Measurements from ENCODE around the gene RHBDF1.

The RHBDF1 gene, protein sequence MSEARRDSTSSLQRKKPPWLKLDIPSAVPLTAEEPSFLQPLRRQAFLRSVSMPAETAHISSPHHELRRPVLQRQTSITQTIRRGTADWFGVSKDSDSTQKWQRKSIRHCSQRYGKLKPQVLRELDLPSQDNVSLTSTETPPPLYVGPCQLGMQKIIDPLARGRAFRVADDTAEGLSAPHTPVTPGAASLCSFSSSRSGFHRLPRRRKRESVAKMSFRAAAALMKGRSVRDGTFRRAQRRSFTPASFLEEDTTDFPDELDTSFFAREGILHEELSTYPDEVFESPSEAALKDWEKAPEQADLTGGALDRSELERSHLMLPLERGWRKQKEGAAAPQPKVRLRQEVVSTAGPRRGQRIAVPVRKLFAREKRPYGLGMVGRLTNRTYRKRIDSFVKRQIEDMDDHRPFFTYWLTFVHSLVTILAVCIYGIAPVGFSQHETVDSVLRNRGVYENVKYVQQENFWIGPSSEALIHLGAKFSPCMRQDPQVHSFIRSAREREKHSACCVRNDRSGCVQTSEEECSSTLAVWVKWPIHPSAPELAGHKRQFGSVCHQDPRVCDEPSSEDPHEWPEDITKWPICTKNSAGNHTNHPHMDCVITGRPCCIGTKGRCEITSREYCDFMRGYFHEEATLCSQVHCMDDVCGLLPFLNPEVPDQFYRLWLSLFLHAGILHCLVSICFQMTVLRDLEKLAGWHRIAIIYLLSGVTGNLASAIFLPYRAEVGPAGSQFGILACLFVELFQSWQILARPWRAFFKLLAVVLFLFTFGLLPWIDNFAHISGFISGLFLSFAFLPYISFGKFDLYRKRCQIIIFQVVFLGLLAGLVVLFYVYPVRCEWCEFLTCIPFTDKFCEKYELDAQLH

DNA sequence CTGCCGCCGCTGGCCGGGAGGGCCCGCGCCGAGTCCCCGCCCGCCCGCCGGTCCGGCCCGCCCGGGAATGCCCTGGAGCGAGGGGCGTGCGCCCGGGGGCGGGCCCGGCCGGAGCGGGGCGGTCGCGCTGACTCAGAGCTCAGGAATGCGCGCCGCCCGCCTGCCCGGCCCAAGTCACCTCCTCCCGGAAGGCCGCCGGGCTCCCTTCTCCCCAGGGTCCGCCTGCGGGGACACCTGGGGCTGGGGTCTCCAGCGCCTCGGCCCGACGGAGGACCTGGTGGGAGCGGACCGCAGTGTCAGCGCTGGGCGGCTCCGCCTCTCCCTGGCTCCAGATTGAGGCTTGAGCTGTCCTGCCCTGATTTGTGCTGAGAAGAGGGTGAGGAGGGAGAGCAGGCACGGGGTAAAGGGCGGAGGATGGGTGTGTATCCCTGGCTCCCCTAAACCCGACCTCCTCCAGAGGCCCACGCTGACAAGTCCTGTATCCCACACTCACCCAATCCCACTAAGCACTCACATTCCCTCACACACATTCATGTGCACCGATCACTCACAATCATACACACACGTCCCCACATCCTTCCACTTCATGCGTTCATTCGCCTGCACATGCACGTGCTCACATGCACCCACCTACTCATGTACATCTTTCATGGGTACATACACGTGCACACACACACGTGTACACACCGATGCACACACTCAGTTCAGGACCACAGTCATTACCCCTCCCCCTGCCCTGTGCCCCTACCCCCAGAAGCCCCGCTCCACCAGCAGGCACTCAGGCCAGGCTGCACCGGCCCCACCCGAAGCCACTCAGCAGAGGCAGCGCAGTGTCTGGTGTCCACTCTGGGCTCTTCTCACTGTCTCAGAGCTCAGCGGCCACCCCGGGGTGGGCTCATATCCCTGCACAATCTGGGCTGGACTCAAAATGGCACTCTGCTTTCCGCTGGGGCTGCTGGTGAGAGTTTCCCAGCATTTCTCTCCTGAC lies at the start of gene RHBDF1:
TSS of gene RHBDF1 (minus strand) at position 71 of the 988 bp plus-strand sequence. CDS start 7,616 bp downstream, outside the sequence.
- DNase-seq (ENCODE audit: low read depth), result no peak

DNA sequence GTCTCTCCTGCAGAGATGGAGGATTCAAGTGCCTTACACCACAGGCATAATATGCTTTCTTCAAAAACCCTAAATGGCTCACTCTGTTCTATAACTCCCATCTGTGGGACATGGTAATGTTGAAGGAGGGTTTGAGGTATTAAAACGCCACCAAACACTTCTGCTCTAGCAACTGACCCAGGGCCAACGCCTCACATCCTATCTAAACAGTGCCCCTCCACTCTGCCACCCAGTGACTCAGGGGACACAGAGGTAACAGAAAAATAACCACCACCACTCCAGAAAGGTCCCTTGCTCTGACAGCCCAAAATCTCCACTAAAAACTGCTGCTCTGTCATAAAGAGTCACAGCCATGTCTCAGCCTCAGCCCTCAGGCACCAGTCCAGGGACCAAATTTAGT lies 48.3 kb upstream of the RHBDF1 start:
- no peak for DNase-seq (ENCODE audit: low read depth)

DNA sequence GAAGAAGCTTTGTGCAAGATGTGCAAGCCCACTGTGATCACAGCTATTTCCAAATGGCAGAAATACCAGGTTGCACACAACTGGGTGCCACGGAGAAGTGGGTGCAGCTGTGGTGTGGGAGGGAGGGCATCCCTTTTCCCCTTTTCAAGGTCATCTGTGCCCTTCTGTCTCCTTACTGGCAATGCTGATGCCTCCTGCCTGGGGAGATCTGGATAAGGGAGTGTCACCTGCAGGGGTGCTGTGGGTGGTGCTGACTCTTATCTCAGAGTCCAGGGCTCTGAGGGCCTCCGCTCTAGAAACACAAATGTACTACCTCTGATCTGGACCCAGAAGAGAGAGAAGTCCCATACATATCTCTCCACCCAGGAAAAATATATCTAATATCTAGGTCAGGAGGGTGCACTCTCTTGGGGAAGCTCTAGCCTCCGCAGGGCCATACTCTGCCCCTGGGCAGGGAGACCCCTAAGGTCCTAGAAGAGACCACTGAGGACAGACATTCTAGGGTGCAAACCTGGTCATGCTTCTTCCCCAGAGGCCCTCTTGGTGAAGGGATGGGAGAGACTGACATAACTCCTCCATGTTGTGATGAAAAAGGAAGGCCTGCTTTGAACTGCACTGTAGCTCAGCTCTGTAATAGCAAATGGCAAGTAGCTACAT lies 47.5 kb upstream of the RHBDF1 start:
- no peak for DNase-seq (ENCODE audit: low read depth)

DNA sequence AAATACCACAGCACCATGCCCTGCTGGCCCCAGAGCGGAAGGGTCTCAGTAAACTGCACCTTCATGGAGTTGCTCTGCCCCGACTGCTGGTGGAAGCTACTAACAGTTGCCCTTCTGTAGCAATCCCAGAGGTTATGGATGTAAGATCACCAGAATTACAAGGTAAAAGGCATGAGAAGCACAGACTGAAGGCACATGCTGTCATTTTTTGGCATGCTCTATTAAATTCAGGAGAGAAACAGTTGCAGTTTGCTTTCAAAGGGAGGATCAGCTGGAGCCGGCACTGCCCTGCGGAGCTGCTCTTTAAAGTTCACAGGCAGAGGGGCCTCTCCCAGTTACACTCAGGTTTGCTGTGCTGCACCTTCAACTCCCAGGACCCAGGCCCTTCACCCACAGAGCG lies 46.9 kb upstream of the RHBDF1 start:
- DNase-seq (ENCODE audit: low read depth), result no peak

DNA sequence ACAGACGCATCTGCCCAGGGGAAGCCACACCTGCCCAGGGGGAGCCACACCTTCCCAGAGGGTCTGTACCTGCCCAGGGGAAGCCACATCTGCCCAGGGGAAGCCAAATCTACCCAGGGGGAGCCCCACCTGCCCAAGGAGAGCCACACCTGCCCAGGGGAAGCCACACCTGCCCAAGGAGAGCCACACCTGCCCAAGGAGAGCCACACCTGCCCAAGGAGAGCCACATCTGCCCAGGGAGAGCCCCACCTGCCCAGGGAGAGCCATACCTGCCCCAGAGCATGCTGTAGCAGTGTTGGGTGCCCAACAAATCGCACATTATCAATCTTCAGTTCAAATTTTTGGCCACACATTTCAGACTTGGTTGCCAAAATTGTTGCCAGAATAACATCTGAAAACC lies 46.4 kb upstream of the RHBDF1 start:
- DNase-seq (ENCODE audit: low read depth), result no peak

DNA sequence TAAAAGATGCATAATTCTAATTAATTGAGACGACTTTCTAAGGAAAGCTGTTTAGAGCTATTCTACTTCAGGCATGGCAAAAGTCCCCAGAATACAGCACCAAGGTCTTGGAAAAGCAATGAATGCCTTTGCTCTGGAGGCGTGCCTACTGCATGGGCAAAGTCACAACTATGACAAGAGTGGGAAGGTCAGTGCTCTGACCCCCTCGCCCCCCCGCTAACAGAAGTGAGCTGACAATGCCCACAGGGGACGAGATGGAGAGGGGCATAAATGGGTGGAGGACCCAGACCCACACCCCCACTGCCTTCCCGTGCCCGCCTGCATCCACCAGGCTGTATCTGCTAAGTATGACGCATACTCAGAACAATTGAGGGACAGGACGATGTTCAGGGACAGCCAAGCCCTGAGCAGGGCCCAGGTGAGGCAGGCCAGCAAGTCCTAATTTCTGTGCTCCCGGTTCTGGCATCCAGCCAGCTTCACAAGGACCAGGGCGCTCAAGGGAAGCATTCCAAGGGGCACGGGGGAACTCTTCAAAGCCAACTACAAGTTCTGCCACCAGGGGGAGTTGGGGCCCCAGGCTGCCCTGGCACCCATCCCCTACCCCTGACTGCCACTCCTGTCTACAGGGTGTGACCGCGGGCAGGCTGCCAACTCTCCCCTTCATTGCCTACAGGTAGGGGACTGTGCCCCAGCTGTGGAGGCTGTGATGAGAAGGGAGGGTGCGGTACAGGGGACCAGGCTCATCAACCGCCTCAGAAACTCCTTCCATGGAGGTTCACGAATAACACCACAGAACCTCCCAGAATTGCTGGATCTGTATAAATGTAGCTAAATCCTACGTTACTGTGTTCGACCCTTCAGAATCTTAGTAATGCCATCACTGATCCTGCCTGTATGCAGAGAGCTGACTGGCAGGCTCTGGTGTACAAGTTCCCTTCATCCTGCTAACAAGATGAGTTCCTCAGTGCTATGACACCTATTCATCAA lies 45.2 kb upstream of the RHBDF1 start:
- no peak for DNase-seq (ENCODE audit: low read depth)

DNA sequence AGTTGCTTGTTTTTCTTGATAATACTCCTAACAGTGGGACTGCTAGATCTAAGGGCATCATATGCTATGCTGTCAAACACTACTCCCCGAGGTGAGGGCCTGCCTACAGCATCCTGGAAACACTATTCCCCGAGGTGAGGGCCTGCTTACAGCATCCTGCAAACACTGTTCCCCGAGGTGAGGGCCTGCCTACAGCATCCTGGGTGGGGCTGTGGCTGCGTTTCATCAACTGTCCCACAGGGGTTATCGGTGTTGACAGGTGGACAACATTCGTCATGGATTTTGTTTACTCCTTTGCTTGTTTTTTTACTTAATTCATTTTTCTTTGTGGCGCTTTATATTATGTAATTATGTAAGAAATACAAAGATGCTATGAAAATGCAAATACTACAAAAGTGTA lies 43.6 kb upstream of the RHBDF1 start:
- DNase-seq (ENCODE audit: low read depth), result no peak

DNA sequence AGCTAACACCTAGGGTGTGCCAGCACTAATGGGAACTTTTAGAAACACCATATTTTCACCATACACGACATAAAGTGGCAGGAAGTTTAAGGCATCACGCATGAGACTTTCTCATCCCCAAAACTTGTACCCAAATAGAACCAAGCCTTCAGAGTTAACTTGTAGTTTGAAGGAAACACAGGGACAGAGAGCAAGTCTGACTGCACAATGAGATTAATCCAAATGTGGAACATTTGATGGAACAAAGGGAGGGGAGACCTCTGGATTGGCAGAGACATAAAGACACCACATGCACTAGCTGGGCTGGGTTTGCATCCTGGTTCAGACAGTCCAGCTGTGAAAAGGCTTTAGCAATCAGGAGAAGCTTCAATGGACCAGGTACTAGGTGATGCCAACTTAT lies 41.9 kb upstream of the RHBDF1 start:
- DNase-seq (ENCODE audit: low read depth), result no peak

DNA sequence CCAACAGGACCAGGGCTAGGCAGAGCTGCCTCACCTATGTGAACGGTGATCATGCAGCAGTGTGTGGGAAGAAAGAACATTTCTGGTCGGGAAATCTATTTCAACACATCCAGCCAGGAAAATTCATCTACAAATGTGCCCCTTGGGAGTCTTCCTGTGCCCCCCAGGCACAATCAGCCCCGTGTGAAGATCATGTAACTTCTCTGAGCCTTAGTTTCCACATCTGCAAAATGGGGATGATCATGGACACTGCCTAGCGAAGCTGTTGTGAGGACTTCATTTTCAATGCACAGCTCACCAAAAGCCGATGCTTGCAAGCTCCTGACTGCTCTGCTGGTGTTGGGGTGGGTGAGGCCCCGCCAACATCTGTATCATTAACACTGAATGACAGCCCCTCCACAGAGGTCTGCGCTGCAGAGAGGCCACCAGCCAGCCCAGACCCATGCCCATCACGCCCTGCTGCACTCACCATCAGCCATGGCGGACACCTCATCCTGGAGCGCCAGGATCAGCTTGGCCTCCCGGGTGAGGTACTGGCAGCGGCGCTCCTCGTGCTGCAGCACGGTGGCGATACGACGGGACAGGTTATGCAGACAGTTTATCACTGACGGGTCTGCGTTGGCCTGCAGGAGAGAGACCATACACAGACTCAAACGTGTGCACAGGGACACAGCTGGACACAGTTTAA lies 39.9 kb upstream of the RHBDF1 start:
- DNase-seq (ENCODE audit: low read depth), result no peak

DNA sequence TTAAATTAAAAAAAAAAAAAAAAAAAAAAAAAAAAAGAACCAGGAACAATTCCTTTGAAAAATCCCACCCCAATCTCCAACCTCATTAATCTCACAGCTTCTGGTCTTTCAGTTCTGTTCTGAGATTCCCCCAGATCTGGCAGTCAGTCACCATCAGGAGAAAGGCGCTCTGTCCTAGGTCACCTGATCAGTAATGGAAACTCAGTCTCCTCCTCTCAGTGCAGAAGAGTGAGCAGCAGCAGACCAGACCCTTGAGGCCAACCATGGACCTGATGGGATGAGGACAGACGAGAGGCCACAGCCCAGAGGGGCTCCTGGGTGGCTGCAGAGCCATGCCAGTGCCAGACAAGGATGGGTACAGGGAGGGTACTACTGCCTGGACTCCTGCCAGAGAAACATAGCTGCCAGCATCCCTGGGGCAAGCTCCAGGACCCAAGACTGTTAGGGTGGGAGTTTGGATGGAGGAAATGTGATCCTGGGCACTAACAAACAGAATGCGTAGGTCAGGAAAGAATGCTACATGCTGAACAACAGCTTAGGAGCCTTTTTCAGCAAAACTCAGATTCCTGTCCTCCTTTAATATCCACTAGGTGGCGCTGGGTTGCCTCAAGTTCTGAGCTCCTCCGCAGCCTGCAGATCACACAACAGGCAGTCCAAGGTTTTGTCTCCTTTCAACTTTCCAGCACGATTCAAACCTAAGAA lies 34.3 kb upstream of the RHBDF1 start:
- no peak for DNase-seq (ENCODE audit: low read depth)

DNA sequence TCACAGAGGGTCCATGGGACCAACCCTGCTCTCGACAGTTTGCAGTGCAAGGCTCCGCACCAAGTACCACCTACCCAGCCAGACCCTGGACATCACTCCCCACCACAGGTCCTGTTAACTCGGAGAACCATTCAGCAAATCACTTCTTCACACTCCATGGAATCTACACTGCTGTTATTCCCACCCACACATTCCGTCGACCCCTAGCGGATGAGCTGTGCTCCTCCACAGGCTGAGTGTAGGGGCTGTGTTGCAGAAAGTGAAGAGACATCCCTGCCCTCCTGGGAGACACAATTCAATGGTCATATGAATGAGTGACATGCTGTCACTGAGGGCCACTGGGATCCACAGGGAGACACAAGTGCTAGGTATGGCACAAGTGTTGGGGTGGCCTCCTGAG lies 33.1 kb upstream of the RHBDF1 start:
- no peak for DNase-seq (ENCODE audit: low read depth)

DNA sequence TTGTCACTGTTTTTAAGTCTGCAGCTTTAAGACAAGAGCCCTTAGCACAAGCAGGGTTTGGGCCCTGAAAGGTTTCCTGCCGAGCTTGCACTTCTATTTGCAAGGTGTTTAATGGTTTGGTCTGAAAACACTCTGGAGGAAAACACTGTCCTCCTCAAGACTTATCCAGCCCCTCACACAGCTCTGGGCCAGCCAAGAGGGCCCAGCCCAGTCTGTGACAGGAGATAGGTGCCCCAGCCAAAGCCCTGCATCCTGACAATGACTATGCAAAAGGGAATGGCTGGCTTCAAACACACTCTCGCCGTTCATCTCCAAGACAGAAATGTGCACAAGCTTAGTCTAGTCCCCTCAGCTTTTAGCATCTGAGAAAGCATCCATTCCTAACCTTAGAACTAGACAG lies 32.5 kb upstream of the RHBDF1 start:
- DNase-seq (ENCODE audit: low read depth), result no peak

DNA sequence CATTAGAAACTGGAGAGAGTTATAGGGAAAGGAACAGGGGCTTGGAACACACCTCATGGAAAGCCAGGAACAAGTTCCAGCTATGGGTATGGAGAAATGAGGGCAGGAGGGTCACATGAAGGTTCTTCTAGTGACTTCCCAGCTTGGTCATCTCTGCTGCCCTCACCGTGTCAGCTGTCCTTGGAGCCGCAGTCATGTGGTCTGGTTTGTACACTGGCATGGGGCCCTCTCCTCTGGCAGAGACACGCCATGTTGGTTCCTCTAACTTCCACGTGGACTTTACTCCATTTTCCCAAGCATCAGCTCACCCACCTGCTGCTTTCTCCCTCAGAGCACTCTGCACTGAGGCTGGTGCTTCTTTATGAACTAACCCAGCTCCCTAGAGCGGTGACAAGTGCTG lies 31.9 kb upstream of the RHBDF1 start:
- DNase-seq (ENCODE audit: low read depth), result no peak

DNA sequence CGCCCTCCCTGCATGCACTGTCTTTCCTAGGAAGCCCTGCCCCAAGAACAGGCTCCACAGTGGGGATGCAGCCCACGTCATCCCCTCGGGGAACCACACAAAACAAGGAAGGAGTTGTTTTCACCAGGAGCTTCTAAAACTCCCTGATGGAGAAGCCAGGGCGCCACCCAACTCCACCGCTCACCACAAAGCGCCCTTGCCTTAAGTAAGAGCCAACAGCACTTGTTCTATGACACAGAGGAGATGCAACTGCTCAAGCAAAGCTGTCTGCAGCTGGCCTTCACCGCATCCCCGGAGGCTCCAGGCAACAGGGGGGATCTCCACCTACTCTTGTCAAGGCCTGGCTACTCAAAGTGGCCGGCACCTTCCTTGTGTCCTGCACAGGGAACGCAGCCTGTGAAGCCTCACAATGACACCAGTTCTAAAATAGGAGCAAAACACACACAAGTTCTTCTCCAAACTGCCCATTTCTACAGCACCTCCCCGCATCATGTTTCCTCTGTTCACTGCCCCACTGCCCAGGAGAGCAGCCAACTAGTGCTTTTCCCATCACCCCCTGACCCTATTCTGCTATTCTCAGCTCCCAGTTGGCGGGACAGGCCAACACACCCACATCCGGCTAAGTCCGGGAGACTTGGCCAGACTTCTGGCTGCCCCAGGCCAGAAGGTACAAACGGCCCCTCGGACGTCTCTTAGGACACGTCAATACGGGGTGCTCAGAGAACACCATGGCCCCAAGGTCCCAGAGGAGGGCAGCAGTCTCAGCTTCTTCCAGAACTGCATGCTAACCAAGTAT lies 29.8 kb upstream of the RHBDF1 start:
- DNase-seq (ENCODE audit: low read depth), result no peak

DNA sequence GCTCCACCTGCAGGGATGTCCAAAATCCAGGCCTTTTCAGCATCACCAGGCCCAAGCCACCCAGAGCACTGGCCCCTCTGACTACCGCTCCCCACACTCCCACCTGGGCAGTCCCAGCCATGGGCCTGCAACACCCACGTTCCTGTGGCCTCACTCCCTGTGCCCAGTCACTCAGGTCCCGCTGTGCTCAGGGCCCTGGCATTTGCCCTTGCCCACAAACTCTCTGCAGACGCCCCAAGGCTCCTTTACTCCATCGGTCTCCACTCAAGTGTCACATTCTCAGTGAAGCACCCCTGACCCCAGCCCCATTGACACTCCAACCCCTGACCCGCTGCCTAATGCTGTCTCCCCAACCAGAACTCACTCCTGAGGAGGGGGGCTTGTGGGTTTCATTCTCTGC lies 29.2 kb upstream of the RHBDF1 start:
- no peak for DNase-seq (ENCODE audit: low read depth)

DNA sequence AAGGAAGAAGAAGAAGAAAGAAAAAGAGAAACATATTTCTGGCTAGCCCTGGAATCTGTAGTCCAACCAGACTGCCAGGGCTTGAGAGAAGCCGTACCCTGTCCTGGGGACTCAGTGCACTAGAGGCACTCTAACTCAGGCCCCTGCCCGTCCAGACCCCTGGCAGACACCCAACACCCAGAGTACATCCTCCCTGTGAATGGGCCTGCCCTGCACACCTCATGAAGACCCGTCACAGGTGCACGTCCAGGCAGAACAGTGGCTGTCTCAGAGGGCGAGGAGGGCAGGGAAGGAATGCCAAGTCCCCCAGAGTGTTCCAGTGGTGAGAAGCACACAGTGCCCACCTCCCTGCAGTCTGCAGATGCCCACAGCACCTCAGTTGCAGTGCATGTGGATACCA lies 28.6 kb upstream of the RHBDF1 start:
- DNase-seq (ENCODE audit: low read depth), result no peak

DNA sequence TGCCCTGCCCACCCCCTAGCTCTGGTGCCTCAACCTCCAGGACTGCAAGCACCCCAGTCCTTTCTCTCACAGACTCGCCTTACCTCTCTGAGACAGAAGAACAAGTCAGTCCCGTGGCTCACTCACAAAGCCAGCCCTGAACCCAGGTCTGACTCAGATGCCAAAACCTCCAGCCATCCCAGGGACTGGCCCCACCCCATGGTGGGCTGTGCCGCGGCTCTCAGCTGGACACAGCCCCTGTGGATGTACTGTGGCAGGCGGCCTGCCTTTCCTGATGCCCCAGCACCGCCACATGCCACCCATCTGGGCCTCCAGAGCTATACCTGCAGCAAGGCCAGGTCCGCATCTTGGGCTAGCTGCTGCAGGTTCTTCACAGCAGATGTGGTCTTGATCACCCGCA lies 25.4 kb upstream of the RHBDF1 start:
- DNase-seq (ENCODE audit: low read depth), result no peak

DNA sequence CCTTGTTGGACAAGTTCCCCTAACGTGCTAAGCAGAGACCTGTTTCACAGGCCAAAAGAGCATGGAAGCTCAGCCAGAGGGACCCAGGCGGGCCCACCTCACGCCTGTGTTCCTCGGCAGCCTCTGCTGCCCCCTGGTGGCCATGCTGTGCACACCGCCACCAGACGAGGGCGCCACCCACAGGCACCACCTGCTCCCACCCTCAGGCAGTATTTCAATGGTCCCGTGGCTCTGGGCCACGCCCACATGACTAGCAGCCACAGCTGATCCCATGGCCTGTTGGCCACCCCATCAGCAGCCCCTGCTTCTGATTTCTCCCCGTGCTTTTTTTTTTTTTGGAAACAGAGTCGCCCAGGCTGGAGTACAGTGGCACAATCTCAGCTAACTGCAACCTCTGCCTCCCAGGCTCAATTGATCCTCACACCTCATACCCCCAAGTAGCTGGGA lies 24.5 kb upstream of the RHBDF1 start:
- peak; percentile 68 for DNase-seq (ENCODE audit: low read depth)

Measured in CMK (cell line).